ENCODE data around the gene GAMT.

GAMT gene

DNA sequence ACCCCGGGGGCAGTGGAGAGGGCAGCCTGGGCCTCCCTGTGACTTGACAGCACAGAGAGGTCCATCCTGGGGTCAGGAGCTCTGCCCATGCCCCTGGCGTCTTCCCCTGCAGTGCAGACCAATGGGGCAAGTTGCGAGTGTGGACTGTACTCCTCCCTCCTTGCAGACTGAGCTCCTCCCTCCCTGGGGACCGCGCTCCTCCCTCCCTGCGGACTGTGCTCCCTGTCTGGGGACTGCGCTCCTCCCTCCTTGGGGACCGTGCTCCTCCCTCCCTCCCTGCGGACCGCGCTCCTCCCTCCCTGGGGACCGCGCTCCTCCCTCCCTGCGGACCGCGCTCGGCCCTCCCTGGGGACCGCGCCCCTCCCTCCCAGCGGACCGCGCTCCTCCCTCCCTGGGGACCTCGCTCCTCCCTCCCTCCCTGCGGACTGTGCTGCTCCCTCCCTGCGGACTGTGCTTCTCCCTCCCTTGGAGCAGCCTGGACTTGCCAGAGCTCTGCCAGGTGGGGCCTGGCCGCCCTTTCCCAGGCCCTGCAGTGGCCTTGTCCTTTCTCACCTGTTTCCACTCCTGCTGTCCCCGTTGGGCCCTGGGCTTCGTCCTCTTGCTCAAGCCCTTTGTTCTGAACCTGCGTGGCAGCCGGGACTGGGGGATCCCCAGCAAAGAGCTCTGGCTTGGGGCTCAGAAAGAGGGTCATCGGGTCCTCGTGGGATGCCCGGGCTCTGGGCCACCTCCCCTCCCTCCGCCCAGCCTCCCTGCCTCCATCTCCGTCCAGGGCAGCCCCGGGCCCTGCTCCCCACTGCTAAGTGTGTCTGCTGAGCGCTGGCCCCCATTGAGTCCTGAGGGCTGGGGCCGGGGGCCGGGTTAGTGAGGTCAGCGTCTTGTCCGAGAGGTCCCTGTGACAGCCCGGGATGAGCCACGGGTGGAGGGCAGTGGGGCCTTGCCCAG lies 6.8 kb downstream of the GAMT start:
- DNase-seq (ENCODE audit: low read depth): no peak
- TF ChIP-seq, protein P1, sequence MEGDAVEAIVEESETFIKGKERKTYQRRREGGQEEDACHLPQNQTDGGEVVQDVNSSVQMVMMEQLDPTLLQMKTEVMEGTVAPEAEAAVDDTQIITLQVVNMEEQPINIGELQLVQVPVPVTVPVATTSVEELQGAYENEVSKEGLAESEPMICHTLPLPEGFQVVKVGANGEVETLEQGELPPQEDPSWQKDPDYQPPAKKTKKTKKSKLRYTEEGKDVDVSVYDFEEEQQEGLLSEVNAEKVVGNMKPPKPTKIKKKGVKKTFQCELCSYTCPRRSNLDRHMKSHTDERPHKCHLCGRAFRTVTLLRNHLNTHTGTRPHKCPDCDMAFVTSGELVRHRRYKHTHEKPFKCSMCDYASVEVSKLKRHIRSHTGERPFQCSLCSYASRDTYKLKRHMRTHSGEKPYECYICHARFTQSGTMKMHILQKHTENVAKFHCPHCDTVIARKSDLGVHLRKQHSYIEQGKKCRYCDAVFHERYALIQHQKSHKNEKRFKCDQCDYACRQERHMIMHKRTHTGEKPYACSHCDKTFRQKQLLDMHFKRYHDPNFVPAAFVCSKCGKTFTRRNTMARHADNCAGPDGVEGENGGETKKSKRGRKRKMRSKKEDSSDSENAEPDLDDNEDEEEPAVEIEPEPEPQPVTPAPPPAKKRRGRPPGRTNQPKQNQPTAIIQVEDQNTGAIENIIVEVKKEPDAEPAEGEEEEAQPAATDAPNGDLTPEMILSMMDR (IDR thresholded peaks at IDR 0.05; ENCODE audit: control insufficient read depth, extremely low read depth, insufficient read depth): no peak
- H3K4me3 ChIP-seq (ENCODE audit: low read depth, low read length): peak overlapping the region; percentile 39

DNA sequence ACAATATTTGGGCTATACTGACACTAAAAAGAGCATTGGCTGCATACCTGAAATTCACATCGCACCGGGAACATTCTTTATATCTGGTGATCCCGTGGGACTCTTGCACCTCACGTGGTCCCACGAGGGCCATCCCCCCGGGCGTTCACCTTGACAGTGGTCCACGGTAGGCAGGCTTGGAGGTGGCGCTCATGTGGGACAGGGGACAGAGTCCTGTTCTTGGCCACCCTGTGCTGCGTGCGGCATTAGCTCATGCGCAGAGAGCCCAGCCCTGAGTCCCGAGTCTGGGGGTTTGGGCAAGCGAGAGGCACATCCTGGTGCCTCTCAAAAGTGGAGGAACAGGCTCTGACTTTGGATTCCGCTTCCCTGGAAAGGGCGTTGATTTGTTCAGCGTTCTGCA lies 7.5 kb downstream of the GAMT start:
- TF ChIP-seq, protein P1 (IDR thresholded peaks at IDR 0.05; ENCODE audit: control insufficient read depth, extremely low read depth, insufficient read depth): no peak
- no peak for DNase-seq (ENCODE audit: low read depth)
- H3K4me3 ChIP-seq (ENCODE audit: low read depth, low read length): no peak overlapping the region

DNA sequence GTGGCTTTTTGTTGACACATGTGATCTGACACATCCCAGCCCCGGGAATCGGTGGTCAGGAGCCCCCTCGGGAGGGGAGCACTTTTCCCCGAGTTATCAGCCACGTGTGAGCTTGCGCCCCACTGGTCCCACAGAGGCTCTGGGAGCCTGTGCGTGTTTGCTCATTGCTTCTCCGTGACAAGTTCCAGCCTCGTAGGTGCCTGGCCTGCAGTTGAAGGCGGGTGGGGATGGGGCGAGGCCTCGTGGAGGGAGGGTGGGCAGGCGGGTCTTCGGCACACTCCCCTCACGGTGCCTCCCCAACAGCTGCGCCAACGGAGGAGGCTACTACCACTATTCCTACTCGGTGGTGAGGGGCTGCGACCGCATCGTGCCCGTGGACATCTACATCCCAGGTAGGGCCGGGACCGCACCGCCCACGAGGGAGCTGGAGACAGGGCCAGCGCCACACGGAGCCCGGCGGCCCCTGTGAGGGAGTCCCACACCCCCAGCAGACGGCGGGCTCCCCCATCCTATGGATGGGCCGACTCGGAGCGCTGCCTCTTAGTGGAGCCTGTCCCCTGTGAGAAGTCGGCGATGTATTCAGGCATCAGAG lies 8.3 kb downstream of the GAMT start:
- TF ChIP-seq, protein P1 (IDR thresholded peaks at IDR 0.05; ENCODE audit: control insufficient read depth, extremely low read depth, insufficient read depth): no peak
- H3K4me3 ChIP-seq (ENCODE audit: low read depth, low read length): no peak overlapping the region
- DNase-seq (ENCODE audit: low read depth): no peak

DNA sequence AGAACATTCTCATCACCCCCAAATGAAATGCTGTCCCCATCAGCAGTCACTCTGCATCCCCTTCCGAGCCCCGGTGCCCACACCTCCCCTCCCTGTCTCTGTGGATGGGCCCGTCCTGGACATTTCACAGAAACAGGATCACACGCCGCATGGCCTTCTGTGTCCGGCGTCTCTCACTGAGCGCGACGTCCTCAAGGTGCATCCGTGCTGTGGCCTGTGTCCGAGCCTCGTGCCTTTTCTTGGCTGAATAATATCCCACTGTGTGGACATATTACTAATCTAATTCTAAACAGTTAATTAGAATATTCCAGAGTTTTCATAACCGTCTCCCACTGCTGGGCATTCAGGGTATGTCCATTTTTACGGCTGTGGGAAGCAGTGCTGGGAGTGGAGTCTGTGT lies 8.9 kb downstream of the GAMT start:
- no peak for DNase-seq (ENCODE audit: low read depth)
- no peak overlapping the region for H3K4me3 ChIP-seq (ENCODE audit: low read depth, low read length)
- TF ChIP-seq, protein P1 (IDR thresholded peaks at IDR 0.05; ENCODE audit: control insufficient read depth, extremely low read depth, insufficient read depth): no peak

DNA sequence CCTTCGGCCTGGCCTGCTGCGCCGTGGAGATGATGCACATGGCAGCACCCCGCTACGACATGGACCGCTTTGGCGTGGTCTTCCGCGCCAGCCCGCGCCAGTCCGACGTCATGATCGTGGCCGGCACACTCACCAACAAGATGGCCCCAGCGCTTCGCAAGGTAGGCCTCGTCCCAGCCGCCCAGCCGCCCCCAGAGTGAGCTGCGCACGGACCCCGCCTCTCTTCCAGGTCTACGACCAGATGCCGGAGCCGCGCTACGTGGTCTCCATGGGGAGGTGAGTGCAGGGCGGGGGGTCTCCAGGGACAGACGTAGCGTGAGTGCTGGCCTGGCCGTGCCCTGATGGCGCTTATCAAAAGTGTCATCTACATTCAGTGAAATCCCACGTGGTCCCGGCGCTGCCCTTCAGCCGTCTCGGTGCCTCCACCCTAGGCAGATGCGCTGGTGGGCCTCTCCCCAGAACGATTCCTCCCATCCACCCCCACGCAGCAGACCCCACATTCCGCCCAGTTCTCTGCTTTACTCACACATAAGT lies 10.4 kb downstream of the GAMT start:
- no peak overlapping the region for H3K4me3 ChIP-seq (ENCODE audit: low read depth, low read length)
- DNase-seq (ENCODE audit: low read depth): no peak
- TF ChIP-seq, protein P1 (IDR thresholded peaks at IDR 0.05; ENCODE audit: control insufficient read depth, extremely low read depth, insufficient read depth): no peak

DNA sequence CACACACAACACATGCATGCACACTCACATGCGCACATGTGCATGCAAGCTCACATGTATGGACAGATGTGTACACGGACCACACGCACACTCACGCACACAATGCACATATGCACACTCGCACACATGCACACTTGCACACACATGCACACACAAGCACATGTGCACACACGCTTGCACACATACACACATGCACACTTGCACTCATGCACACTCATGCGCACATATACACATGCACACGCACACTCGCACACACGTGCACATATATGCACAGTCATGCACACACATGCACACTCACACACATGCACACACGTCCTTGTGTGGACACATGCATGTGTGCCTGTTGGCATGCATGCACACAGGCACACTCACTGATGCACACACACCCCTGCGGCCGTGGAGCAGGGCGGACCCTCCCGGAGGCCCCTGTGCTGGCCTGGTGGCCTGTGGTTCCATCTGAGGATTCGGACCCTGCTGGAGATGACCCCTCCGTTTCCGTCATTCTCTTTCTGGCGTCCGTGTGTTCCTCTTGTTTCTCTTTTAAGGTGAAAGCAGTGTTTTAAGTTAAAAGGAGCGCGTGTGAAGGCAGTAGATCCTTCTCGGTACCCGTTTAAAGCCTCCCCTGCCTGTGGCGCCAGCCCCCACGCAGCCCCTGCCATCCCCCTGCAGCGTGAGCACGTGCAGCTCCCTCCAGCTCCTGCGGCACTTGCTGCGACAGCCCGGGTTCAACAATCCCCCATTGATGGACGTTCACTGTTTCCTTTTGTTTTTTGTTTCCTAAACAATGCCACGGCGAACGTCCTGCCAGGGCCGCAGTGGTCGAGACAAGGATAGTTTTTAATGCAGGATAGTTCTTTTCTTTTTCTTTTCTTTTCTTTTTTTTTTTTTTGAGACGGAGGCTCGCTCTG lies 12.1 kb downstream of the GAMT start:
- DNase-seq (ENCODE audit: low read depth): no peak
- no peak overlapping the region for H3K4me3 ChIP-seq (ENCODE audit: low read depth, low read length)
- TF ChIP-seq, protein P1 (IDR thresholded peaks at IDR 0.05; ENCODE audit: control insufficient read depth, extremely low read depth, insufficient read depth): no peak

All from LNCaP clone FGC (cell line).